ENCODE data around the gene EXTL1.

EXTL1 gene

DNA sequence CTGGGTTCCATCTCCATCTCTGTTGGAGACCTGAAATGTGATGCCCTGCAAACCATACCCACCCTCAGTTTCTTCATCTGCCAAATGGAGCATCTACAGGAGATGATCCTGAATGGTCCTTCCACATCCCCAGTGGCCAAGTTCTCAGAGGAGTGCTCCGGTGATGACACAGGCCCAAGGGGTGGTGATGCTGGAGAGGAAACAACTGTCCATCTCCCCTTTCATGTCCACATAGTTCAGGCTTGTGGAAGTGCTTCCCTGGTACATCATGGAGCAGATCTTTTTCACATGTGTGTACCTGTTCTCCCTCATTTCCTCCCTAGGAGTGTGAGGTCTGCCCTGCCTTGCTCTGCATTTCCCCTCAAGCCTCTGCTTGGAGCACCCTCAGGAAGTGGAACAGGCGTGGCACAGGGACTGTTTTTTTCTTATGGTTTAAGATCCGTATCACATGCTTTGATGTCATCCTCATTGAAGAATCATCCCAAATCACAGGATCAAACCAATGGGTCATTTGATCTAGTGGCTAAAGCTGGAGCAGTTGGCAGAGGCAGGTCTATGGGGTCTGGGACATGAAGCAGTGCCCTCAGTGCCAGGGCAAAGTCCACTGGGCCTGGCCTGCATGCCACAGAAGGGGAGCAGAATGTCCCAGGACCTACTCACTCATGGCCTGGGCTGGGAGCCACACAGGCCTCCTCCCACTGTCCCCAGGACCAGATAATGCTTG lies 54.0 kb downstream of the EXTL1 start:
- no peak for DNase-seq

GRCh38 chr1:26077524-26077923 lies 55.9 kb downstream of the EXTL1 start:
- no peak for DNase-seq

DNA sequence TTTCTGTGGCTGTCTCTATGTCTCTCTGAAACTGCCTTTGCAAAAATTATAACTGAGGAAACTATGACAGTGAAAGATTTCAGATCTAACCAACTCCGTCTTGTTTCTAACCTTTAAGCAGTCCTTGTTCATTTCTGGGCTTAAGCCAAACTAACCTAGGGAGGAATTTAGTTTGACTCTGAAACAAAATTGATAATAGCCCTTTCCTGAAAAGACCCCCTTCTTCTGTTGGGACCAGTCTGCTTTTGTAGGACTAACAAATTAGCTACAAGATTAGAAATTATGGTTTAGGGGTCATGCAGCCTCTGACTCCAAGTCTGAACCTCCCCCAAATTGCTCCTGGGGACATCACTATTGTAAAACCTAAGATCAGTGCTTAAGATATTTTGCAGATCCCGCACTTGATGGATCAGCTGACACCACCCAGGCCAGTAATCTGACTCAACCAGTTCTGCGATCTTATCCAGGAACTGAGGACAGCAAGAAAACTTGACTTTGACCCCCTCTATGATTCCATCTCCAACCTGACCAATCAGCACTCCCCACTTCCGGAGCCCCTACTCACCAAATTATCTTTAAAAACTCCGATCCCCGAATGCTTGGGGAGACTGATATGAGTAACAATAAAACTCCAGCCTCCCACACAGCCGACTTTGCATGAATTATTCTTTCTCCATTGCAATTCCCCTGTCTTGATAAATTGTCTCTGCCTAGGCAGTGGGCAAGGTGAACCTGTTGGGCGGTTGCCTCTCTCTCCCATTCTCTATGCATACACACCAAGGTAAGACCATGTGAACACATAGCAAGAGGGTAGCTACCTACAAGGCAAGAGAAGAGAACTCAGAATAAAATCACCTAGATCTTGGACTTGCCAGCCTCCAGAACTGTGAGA lies 57.0 kb downstream of the EXTL1 start:
- no peak for DNase-seq

GRCh38 chr1:26079178-26079563 lies 57.6 kb downstream of the EXTL1 start:
- DNase-seq = no peak

DNA sequence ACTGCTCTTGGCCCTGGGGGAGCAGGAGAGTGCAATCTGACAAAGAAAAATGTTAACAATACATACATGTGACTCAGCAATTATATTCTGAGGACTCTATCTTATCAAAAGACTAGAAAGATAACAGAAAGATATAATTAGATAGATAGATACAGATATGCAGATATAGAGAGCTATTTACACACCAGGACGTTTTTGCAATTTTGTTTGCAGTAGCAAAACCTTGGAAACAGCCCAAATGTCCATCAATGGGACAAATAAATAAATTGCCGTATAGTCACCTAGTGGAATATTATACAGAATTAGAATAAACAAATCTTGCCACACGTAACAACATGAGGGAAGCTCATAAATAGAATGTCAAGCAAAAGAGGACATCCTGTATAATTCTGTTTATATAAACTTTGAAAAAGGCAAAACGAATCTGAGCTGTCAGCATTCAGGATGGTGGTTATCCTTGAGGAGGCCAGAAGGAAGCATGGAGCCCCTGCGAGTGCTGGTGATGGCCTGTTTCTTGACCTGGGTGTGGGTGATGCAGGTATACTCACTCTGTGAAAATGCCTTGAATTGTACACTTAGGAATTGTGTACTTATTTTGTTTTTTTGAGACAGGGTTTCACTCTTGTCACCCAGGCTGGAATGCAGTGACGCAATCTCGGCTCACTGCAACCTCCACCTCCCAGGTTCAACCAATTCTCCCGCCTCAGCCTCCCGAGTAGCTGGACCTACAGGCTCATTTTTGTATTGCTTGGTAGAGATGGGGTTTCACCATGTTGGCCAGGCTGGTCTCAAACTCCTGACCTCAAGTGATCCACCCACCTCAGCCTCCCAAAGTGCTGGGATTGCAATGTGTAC lies 58.6 kb downstream of the EXTL1 start:
- no peak for DNase-seq

DNA sequence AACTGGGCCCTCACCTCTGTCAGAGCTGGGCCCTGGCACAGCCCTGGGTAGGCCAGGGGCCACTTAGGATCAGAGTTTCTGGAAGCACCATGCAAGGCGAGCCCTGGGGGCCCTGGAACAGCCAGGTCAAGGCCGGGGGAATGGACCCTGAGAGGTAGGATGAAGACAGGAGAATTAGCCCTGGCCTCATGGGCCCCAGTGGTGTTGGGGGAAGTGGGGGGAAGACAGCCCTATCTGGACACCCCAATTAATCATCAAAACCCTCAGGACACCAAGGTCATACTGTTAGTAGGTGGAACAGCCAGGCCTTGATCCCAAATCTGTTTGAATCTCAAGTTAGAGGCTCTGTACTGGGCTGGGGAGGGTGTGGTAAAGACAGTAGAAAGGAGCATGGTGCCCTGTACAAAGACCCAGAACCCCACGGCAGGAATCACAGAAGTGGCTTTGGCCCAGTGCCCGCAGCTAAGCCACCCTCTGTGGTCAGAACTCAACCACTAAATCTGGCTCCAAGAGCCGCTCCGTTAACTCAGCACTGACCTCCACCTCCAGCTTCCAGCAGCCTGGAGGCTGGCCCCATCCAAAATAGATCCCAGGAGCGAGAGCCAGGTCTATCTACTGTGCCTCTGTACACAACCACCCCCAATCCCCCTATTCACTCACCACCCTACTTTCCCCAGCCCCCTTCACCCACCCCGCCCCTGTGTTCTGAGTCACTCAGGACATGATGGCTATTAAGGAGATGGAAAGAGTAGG lies 59.9 kb downstream of the EXTL1 start:
- no peak for DNase-seq

DNA sequence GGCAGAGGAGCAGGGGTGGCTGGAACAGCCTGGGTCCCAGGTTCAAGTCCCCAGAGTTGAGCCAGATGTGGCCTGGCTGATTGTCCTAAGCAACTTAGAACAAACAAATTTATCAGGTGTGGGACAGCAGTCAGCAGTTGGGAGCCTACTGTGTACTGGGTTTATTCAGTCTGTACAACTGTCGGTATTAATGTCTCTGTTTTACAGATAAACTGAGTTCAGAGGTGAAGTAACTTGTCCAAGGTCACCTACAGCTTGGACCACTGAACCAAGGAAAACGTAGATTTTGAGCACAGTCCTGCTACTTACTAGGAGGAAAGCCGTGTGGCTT lies 60.4 kb downstream of the EXTL1 start:
- DNase-seq = no peak

DNA sequence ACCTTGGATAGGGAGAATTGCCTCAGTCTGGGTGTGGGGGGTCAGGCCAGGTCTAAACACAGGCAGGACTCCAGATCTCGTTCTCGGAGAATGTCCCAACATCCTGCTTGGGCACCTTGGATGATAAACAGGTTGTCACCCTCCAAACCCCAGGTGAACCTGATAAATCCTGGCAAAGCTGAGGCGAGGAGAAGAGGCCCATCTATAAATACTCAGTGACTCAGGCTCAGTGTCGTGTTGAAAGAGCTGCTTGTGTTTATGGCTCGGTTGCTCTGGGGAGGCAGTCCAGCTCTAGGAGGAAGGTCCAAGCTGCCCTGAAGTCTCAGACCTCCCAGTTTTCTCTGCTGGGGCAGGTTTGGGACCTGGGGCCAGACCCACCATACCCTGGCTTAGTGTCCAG lies 61.6 kb downstream of the EXTL1 start:
- no peak for DNase-seq

DNA sequence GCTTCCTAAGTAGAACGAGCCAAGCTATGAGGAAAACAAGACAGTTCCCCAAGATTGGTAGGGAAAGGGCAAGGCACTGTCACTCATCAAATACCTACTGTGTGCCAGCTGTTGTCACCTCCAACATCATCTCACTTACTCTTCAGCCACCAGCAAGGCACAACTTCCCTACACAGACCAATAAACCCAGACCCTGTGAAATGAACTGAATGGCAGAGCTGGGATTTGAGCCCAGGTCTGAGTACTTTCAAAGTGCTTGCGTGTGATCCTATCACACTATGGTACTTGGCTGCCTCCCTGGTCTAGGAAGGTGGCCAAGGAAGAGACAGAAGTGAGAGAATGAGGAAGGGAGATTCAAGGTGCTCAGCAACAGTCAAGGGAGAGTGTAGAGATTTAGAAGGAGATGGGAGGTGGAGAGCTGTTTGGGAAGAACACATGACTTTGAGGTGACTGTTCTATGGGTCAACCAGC lies 62.6 kb downstream of the EXTL1 start:
- no peak for DNase-seq

- no peak for DNase-seq
These were observed 63.3 kb downstream of the EXTL1 start for GRCh38 chr1:26084844-26085243.

Measured in stimulated activated CD4-positive, alpha-beta T cell treated with anti-CD3 and anti-CD28 coated beads, Interleukin-15, amount 100 ng/mL, for 24 hours (primary cell).